SK-MEL-5 (cell line): ENCODE results near the gene SLC4A7. TPM values are rescaled to one million over a fixed set of nuclear protein-coding genes. Genes with fewer than 3 reads are reported as not detected.
A peak's percentile ranks its signal among the peaks of the same experiment; 100 is the strongest.
"Not testable (repeated sequence)": the region's sequence is repeated elsewhere in the genome, so short reads cannot be mapped to it uniquely, and the experiment has no call there.

Source experiments
- DNase-seq: peaks from one replicate; pipeline ENCODE4 v3.0.0-alpha.2; 2016; ENCODE audit warnings: low read depth, low spot score
- in situ Hi-C: cut with HindIII; loops from 2 replicates; pipeline ENCODE4 v1.10.0; 2016; ENCODE audit warnings: low sequenced_read_pairs, high pct_unique_total_duplicates, low pct_unique_long_range_greater_than_20kb
- total RNA-seq: library from RNA; depleted of rRNA; stranded (reverse); fragments of >200 nt; shearing (Covaris generic); gene quantifications from 2 replicates; pipeline ENCODE4 v1.2.3, GENCODE V29; 2014

The SLC4A7 gene
- total RNA-seq, 1 experiment from 2014 or later, result 35.8 TPM

GRCh38 chr3:27452368-27453090 lies 31.7 kb downstream of the SLC4A7 start:
- no peak for DNase-seq
- in situ Hi-C loops, result no loop called here

GRCh38 chr3:27451842-27452241 lies 32.3 kb downstream of the SLC4A7 start:
- in situ Hi-C loops, result no loop called here
- no peak for DNase-seq

DNA sequence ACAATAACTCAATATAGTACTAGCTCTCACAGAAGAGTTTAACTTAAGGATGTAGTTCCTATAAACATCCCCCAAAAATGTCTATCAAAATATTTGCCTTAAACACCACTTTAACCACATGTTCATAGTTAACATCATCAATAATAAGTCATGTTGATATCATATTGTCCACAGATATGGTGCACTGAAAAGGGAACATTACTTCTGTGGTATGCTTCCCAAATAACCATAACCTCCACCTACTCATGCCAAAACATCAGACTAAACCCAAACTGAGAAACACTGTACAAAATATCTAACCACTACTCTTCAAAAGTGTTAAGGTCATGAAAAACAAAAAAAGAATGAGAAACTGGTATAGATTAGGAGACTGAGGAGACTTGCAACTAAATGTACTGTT lies 32.9 kb downstream of the SLC4A7 start:
- no peak for DNase-seq
- in situ Hi-C loops, result no loop called here

DNA sequence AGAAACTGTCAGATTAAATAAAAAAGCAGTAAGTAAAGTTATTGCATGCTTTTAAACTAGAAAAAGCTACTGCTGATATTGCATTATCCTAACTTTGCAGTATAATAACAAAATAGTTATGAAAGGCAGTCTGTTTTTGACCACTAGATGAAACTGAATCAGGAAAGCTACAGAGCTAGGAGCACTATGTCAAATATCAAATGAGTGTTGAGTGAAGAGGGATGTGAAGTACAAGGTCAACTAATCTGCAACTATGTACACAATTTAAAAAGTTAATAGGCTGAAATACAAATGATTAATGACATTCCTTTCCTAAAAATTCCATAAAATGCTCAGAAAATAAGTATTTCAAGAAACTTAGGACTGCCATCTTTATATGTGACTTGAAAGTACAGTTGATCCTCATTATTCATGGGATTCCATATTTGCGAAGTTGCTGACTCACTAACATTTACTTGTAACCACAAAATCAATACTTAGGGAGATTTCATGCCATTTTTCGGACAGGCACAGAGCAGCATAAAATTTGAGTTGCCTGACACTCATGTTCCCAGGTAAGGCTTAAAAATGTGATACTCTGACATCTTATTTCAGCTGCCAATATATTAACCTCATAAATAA lies 34.5 kb downstream of the SLC4A7 start:
- DNase-seq, result peak; percentile 6
- in situ Hi-C loops, result no loop called here

GRCh38 chr3:27442995-27443394 lies 41.2 kb downstream of the SLC4A7 start:
- in situ Hi-C loops, DNase-seq: not testable (repeated sequence)

DNA sequence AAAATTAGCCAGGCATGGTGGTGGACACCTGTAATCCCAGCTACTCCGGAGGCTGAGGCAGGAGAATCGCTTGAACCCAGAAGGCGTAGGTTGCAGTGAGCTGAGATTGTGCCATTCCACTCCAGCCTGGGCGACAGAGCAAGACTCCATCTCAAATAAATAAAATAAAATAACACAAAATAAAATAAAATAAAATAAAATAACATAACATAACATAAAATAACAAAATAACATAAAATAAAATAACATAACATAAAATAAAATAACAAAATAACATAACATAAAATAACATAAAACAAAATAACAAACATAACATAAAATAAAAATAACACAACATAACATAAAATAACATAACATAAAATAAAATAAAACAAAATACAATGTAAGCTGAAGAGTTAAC lies 45.8 kb downstream of the SLC4A7 start:
- DNase-seq, in situ Hi-C loops: not testable (repeated sequence)

DNA sequence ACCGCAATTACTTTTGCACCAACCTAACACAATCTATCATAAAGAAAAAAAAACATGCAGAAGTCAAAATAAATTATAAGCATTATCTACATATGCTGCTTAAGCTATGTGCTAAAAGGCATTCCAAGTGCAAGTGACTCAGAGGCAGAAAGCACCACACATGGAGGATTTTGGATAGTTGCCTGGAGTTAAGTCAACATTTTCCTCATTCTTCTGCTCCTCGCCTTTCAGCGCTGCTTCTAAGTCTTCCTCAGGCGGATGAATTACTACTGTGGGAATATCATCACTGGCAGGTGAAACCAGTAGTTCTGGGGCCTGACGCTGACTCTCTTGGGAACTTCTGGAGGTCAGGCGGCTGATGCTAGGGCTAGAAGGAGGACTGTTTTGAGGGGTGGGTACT lies 53.1 kb downstream of the SLC4A7 start:
- no peak for DNase-seq
- in situ Hi-C loops, result no loop called here

DNA sequence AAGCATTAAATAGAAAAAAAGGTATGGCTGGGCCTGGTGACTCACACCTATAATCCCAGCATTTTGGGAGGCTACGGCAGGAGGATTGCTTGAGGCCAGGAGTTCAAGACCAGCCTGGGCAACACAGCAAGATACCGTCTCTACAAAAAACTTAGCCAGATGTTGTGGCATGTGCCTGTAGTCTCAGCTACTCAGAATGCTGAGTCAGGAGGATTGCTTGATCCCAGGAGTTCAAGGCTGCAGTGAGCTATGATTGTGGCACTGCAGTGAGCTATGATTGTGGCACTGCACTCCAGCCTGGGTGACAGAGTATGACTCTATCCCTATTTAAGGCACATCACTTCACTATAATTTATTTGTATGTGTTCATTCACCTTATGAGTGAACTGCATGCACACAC lies 54.3 kb downstream of the SLC4A7 start:
- in situ Hi-C loops, result no loop called here
- no peak for DNase-seq

DNA sequence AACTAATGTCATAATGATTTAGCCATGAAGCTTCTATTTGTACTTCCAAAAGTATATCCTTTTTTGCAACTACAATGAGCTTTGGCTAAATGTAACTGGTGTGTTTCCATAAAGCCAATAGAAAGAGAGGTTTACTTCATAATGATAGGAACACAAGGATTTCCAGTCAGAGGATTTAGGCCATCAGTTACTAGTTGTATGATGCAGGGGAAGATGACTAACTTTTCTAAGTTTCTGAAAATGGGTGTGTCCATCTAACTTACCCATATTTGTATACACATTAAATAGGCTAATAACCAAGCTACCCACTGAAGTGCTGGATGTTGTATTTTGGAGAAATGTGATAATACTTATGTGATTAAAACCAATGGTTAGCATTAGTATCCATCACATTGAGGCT lies 55.7 kb downstream of the SLC4A7 start:
- in situ Hi-C loops, result no loop called here
- no peak for DNase-seq

DNA sequence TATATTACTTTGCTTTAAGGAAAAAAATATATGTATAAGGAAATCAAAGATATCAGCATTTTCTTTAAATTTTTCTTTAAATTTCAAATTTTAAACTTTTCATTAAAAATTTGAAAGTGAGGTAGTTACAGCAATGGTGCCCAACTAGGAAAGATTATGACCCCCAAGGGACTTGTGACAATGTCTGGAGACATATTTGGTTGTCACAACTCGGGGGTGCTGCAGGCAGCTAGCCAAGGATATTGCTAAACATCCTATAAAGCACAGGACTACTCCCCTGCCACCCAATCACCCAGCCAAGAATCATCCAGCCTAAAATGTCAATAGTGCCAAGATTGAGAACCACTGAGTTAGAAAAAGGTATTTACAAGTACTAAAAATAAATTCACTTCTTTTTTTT lies 57.3 kb downstream of the SLC4A7 start:
- DNase-seq, result no peak

DNA sequence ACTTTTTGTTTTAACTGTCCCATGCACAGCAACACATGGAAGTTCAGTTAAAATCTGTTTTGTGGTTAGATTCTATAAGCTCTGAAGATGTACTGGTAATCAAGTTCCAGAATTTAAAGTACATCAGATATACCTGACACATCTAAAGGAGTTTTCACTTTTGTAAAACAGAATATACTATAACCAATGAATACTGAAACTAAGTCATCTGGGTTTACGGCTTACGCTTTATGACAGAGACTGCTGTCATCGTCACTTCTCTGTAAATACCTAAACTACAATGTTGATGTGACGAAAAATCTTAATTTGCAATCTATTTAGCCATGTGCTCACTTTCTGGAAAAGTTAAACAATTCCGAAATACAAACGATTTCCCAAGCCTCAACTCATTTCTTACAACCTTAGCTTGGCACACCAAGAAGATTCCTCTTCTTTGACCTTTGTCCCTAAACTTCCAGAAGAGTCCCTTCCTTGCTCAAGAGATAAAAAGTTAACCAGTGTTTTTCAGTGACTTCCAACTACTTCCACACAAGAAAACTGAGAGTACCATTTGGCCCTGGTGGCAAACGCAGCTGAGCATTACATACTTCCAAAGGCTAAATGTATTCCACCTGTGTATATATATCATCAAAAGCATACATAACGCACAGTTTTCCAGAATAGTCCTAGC lies 58.2 kb downstream of the SLC4A7 start:
- no peak for DNase-seq
- in situ Hi-C loops, result no loop called here

More for the DNA sequence above, 57.3 kb downstream of the SLC4A7 start:
- in situ Hi-C loops, result no loop called here

GRCh38 chr3:27424812-27425521 lies 59.2 kb downstream of the SLC4A7 start:
- in situ Hi-C loops, DNase-seq: not testable (repeated sequence)

- in situ Hi-C loops, result no loop called here
- DNase-seq, result no peak
These were observed 60.7 kb downstream of the SLC4A7 start for GRCh38 chr3:27423463-27423862.

DNA sequence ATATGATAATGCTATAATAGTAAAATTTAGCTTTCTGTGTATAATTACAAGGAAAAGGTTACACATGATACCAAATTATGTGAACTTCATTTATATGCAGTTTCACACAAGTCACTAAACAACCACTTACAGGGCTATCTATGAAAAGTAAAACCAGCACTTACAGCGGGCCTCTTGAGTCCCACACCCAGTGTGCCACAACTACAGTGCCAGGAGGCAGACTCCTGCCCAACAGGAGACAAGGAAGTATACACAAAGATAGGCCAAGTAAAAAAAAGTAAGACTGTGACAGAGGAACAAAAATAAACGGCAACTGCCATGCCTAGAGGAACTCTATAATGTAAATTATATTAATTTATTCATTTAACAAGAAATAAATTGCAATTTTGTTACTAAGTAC lies 61.6 kb downstream of the SLC4A7 start:
- in situ Hi-C loops, result no loop called here
- DNase-seq, result no peak

GRCh38 chr3:27415202-27415601 lies 69.0 kb downstream of the SLC4A7 start:
- DNase-seq, result no peak
- in situ Hi-C loops, result no loop called here

GRCh38 chr3:27392950-27393679 lies 91.1 kb downstream of the SLC4A7 start:
- in situ Hi-C loops, result no loop called here

DNA sequence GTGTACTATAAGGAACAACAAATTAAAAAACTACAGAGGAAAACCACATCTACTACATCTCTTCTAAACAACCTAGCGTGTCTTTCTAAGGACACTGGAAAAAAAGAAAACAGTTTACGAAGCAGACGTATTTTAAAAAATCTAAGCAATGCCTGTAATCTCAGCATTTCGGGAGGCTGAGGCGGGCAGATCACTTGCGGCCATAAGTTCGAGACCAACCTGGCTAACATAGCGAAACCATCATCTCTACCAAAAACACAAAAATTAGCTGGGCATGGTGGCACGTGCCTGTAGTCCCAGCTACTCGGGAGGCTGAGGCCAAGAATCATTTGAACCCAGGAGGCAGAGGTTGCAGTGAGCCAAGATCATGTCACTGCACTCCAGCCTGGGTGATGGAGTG lies 91.8 kb downstream of the SLC4A7 start:
- in situ Hi-C loops, DNase-seq: not testable (repeated sequence)

More at GRCh38 chr3:27392950-27393679, 91.1 kb downstream of the SLC4A7 start:
- DNase-seq, result no peak

DNA sequence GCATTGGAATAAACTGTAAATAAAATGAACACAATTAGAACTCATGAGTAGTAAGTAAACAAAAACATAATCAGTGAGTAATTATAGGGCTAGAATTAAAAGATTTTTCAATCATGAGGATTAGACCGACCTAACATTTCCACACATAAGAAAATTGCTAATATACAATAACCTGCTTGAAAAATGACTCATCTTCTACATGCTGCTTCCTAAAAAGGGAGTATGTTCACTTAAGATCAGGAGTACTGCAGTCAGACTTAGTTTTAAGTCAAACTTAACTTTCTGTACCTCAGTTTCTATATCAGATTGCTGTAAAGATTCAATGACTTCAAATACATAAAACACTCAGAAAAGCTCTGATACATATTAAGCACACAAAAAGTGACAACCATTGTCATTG lies 92.4 kb downstream of the SLC4A7 start:
- in situ Hi-C loops, result no loop called here
- DNase-seq, result no peak
